NCI-H2196 (cell line): Measurements from ENCODE around the gene KLHL29.

Source experiments
- DNase-seq: peaks from one replicate; lab custom pipeline; 2025; ENCODE audit not compliant: unreplicated experiment; lab: John Stamatoyannopoulos, UW

Gene KLHL29

DNA sequence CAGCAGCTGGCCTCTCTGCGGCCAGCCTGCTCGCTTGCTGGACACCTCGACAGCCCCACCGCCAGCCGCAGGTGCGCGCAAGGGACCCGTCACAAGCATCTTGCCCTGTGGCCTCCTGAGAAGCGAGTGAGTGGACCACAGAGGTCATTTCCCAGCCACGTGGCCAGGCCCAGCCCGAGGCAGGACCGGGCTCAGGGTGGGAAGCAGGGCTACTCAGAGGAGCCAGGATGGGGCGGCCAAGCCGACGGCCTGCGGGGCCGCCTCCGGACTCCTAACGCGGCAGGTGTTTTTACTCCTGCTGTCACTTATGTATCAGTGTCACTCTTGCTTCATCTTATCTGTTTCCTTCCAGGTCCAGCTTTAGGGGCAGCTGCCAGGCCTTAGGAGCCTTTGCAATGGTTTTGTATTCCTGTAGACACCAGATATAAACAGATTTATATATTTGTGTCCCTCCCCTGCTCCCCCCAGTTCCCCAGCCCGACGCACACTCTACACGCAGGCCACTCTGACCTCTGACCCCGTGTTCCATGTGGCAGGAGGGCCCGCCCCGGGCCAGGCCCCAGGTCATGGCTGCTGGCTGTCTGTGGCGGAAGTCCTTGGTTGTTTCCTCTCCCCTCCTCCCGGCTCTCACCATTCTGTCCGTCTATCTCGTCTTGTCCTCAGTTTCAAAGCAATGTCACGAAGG is 305.6 kb downstream of the KLHL29 start:
- DNase-seq, result no peak

DNA sequence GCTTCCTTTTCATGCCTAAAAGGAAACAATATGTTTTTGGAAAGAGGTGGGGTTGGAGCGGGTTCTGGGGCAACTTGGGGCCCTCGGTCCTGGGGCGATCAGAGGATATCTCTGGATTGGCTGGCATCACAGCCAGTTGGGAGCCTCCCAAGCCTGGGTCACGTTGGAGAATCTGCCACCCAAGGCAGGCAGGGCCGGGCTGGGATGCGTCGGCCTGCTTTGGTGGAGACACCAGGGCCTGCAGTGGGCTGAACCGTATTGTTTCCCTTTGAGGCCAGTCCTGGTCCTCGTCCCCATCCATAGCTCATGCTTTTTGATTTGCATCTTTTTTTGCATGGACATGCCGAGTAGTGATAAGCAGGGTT is 306.1 kb downstream of the KLHL29 start:
- DNase-seq, result no peak

DNA sequence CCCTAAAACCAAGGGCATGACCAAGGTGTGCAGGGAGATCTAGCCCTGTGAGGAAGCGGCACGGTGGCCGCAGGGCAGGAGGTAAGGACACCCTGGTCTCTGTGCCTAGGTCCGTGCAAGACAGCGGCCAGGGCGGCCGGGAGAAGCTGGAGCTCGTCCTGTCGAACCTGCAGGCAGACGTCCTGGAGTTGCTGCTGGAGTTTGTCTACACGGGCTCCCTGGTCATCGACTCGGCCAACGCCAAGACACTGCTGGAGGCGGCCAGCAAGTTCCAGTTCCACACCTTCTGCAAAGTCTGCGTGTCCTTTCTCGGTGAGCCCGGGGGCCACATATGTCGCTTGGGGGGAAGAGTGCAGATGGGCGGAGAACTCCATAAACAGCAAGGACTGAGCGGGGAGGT is 306.6 kb downstream of the KLHL29 start:
- no peak for DNase-seq

DNA sequence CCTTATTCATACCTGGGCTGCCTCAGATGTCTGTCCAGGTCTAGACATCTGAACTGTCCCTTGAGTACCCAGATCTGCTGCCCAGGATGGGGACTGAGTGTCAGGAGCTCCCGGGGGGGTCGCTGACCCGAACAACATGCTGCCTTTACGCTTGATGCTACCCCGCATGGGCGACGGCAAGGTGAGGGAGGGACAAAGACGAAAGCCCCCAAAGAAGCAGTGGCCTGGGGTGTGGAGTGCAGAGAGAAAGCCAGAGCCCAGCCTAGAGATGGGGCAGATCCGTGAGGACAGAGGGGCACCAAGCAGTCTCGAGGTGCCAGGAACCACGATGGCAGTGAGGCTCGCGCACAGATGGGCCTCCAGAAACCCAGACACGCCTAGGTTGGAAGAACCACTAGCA is 307.3 kb downstream of the KLHL29 start:
- DNase-seq, result no peak

DNA sequence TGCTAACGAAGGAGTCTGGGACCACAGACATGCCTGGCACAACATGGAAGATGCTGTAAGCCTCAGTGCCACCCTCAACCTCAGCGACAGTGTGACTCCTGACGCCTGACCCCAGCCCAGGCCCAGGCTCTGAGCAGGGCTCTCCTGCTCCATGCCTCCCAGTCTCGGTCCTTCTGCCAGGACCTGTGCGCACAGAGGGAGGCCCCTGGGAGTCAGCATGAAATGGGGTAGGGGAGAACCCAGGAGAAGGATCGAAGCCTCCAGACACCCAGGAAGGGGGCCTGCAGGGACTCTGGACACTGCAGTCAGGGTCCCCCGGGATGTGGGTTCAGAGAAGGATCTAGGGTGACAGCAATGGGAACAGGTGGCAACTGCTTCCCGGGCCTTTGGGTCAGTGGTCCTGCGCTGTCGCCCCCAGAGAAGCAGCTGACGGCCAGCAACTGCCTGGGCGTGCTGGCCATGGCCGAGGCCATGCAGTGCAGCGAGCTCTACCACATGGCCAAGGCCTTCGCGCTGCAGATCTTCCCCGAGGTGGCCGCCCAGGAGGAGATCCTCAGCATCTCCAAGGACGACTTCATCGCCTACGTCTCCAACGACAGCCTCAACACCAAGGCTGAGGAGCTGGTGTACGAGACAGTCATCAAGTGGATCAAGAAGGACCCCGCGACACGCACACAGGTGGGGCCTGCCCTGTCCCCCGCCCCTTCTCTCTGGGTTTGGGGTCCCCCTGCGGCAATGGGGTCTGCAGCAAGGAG is 308.0 kb downstream of the KLHL29 start:
- DNase-seq, result no peak

DNA sequence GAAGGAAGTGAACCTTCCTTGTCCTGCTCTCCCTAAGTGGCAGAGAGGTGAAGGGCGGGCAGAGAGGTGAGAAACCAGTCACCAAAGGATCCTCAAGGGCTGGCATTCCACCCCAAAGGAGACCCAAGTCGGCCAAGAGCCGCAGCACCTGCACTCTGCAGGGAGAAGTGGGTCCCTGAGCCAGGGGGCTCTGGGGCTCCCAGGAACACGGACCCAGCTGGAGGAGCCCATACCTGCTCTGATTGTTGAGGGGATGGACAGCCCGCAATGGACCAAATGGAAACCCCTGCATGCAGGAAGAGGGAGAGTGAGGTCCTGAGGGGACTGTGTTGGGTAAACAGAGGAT is 308.6 kb downstream of the KLHL29 start:
- DNase-seq, result no peak

DNA sequence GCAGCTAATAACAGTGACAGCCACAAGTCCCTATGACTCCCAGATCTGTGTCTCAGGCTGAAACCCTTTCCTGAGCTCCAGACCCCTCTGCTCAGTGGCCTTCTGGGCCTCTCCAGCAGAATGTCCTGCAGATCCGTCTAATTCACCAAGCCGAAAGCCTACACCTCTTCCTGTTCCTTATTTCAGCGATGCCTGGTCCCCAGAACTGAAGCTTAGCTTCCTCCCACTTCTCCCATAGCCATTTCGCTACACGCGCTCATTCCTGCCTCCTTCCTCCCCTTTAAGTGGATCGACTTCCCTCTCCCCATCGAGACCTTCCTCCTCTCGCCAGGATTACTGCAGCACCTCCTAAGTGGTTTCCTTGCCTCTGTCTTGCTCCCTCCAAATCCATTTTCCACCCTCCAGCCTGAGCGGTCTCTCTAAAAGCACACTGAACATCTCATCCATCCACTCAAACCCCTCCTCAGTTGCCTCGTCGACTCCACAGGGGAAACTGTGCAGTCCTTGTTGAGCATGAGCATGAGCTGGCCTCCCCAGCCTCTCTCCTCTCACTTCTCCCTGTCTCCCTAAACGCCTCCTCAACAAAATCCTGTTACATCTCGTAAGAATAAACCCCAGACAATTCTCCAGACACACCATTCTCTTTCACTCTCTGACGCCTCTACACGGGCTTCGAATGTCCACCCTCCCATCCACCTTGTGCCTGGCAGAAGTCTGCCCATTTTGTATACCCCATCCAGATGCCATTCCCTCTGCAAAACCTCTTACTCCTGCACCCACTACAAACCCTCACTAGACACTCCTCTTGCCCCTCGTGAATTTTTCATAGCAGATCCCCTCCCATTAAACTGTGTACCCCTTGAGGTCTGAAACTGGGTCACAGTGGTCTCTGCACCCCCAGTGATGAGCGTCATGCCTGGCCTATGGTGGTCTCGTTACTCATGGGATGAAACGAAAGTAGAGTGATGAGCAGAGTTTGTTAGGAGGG is 309.4 kb downstream of the KLHL29 start:
- DNase-seq, result no peak

DNA sequence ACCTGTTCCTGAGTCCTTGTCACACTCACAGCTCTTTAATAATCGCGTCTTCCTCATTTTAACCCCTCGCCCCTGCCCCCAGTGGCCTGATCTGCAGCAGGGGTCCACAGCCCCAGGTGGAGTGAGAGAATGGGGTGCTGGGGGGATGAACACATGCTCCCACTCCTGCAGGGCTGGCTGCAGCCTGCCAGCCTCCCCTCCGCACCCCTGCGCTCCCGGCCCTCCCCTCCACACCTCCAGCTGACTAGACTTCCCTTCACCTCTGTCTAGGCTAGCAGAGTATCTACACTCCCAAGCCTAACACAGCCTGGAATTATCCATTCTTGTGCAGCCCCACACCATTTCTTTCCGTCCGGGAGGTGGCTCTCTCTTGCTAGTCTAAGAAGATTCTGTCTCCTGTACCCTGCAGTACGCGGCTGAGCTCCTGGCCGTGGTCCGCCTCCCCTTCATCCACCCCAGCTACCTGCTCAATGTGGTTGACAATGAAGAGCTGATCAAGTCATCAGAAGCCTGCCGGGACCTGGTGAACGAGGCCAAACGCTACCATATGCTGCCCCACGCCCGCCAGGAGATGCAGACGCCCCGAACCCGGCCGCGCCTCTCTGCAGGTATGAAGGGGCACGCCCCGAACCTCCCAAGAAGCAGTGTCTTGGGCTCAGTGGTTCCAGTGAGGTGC is 310.4 kb downstream of the KLHL29 start:
- no peak for DNase-seq

DNA sequence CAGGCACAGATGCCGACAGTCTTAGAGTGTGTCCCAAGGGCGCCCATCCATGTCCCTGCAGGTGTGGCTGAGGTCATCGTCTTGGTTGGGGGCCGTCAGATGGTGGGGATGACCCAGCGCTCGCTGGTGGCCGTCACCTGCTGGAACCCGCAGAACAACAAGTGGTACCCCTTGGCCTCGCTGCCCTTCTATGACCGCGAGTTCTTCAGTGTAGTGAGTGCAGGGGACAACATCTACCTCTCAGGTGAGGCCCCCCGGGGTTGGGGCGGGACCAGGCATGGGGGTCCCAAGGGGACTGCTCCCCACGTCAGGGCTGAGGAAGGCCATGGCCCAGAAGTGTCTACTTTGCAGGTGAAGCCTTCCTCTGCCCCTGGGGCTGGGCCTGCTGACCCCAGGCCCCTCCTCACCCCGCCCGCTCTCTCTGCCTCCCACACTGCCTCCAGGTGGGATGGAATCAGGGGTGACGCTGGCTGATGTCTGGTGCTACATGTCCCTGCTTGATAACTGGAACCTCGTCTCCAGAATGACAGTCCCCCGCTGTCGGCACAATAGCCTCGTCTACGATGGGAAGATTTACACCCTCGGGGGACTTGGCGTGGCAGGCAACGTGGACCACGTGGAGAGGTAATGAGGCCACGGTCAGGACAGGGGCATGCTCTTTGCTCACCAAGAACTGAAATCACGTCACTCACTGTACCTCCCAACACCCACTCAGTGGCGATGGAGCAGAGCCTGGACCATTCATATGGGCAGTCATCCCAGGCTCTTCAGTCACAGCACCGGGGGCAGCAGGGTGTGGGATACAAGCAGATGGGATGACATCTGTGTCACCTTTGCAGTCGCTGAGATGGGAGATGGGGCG is 311.1 kb downstream of the KLHL29 start:
- no peak for DNase-seq

DNA sequence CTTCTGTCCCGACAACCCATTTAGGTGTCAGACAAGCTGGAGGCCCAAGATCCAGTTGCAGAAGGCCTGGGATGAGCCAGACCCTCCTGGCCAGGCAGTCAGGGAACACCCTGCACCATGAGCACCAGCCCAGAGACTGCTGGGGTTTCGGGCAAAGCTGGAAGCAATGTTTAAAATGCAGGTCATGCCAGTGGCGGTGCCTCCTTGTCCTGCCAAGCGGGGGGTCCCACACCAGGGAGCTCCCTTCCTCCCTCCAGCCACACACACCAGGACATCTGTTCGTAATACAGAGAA is 311.7 kb downstream of the KLHL29 start:
- DNase-seq, result no peak

DNA sequence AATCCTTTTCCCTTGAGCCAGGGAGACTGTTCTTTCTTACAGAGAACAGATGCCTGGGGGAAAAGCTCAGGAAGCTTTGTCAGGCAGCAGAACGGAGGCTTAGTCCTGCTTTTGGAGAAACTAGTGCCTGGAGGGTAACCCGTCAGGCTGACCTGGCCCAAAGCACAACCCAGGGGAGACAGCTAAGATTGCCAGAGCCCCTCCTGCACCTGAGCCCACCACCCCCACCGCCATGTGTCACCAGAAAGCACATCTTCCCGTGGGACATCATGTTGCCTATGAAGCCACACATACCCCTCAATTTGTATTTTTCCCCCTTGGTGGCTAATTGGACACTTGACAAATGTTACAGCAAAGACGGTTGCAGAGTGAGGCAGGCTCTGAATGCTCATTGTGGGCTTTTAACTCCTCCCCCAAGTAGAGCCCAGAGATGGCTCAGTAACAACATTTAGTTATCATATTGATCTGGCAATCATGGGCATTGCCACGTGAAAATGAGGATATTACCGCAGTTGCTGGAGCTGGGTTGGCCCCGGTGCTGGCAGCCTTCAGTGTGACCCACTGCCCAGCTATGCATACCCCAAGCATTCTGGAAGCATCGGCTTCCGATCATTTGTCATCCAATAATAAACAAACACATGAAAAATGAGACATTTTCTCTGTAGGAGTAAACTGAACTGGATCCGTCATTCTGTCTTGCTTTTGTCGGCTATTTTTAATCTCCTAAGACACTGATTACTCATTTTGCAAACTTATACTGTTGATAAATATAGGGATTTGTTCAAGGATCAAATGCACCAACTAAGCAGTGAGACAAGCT is 312.5 kb downstream of the KLHL29 start:
- no peak for DNase-seq

DNA sequence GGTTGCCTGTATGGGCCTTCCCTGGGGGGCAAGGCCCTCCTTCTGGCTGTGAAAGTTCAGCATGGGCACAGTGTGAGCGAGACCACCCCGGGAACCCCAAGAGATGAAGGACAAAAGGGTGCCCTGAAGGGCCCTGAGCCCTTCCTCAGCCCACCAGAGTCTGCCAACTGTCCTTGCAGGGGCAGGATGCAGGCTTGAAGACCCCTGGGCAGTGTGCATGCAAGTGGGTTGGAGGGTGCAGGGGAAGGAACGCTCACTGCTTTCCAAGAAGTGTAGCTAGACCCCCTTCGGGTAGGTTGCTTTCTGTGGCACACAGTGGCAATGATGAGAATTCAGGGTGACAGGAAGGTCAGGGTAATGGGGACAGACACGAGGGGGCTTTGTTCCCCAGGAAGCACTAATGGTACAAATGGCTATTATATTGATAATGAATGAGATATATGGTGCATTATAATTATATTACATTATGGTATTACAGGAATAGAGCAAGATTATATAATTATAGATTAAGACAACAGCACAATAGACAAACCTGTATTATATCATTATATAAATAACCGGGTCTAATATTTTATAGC is 313.2 kb downstream of the KLHL29 start:
- DNase-seq, result no peak

DNA sequence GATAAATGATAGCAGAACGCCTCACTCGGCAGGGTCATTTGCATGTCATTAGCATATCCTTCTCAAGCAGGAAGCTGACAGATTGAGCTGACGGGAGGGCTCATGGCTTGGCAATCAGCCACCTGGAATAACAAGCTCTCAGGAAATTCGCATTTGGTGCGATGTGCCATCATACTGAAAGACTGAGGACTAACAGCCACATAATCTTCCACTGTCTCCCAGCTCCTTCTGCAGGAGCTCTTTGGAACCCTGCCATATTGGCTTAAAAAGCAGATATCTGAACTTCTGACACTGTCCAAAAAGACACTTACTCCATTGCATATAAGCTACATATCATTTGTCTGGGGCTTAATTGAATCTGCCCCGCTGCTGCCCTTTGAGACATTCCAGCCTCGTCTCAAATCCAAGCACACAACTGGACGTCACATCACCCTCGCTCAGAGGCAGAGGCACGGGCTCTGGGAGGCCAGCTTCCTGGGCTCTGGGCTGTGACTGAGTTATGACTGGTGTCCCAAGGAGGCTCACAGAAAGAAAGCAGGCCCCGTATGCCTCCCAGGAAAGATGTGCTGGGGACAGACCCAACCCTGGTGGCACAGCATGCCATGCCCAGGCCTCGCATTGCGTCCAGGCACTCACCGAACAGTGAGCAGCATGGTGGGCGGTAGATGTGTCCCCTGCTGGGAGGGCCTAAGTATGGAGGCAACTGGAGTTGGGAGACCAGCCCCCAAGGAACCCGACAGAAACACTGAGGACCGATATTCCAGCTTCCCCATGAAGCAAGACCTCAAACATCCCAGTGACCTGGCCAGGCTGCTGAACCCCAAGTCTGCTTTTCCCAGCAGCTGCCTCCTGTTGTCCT is 314.0 kb downstream of the KLHL29 start:
- no peak for DNase-seq

DNA sequence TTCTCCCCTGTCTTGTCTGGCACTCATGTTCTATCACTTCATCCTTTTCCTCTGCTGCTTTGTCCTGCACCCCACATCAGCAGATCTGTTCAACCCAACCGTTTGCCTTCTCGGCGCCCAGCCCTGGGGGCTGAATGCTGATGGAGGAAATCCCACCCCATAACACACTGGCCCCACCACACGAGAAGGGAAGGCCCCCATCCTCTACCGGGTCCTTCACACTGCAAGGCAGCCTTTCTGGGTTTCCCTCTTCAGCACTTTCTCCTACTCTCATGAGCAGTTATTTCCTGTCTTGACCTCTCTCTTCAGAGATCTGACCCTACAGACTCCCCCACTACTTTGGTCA is 314.6 kb downstream of the KLHL29 start:
- no peak for DNase-seq

DNA sequence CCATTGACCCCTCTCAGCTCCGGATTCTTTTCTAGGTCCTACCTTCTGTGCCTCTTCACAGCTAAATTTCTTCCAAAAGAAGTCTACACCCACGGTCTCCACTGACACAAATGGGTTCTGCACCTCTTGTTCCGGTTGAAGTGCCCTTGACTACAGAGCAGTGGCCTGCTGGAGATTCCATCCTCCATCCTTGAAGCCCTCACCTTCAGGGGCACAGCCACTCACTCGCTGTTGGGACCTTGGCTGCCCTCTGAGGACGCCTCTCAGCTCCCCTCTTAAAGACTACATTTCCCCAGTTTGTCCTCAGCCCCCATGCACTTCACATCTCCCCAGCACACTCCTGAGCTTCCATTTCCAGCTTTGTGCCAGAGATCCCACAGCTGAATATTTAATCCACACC is 315.6 kb downstream of the KLHL29 start:
- no peak for DNase-seq

DNA sequence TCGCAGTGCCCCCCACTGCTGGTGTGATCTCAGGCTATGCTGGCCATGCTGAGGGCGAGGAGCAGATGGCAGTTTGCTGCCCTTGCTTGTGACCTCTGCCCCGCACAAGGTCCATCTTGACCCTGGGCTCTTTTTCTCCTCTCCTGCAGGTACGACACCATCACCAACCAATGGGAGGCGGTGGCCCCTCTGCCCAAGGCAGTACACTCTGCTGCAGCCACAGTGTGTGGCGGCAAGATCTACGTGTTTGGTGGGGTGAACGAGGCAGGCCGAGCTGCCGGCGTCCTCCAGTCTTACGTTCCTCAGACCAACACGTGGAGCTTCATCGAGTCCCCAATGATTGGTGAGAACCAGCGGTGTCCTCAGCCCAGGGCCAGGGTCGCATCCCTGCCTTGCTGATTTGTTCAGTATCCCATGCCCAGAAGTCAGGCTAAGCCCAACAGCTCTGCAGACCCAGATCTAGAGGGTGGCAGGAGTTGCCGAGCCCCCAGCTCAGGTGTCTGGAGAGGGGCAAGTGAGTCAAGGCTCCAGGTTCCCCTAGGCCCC is 318.1 kb downstream of the KLHL29 start:
- no peak for DNase-seq

DNA sequence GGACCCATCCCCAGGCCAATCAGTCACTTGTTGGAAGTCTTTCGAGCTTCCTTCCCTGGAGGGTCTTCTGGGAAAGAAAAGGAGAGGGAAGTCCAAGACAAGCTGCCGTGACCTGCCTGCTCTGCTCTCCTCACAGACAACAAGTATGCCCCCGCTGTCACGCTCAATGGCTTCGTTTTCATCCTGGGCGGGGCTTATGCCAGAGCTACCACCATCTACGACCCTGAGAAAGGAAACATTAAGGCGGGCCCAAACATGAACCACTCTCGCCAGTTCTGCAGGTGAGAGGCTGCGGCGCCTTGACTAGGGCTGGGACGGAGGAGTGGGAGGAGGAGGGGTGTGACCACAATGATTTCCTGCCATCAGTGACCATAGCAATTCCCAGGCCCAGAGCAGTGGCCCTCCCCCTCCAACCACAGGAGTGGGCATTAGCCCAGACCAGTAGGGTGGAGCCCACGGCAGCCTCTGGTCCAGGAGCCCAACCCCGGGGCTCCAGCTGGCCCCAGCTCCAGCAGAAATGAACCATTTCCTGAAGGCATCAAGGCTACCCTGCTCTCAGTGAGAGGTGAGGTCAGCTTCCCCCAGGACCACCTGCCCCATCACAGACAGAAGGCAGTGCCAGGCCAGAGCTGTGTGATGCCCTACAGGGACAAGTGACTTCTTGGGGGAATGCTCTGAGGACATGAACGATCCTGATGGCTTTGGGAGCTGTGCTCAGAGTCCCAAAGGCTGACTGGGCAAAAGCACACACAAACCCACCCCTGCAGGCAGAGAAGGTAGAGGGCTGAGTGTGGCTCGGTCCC is 318.8 kb downstream of the KLHL29 start:
- no peak for DNase-seq
